Mesendoderm (in vitro differentiated cells): Measurements from ENCODE around the gene GRM8.

ENCODE experiments used
- DNase-seq: peaks from one replicate; pipeline ENCODE4 v3.0.0; 2013
- H2AK5ac ChIP-seq: 2 replicates; pipeline ENCODE4 v1.6.1; 2013; ENCODE audit warnings: low read length, inconsistent platforms
- H2BK120ac ChIP-seq: 2 replicates; pipeline ENCODE4 v1.6.1; 2013; ENCODE audit warnings: low read depth, mild to moderate bottlenecking, low read length, moderate library complexity, mixed read lengths
- H2BK15ac ChIP-seq: replicated peaks from 2 replicates; pipeline ENCODE4 v1.6.1; 2013; ENCODE audit warnings: low read depth, mild to moderate bottlenecking, moderate library complexity
- H2BK5ac ChIP-seq: 2 replicates; pipeline ENCODE4 v1.6.1; 2013; ENCODE audit warnings: low read length, inconsistent platforms
- H3K18ac ChIP-seq: 2 replicates; pipeline ENCODE4 v1.6.1; 2013; ENCODE audit warnings: mild to moderate bottlenecking, low read length, mixed read lengths
- H3K23ac ChIP-seq: one replicate; pipeline ENCODE4 v1.6.1; 2013; ENCODE audit warnings: low read length
- H3K27ac ChIP-seq: 2 replicates; pipeline ENCODE4 v1.5.1; 2013; ENCODE audit warnings: low read depth, mild to moderate bottlenecking, inconsistent platforms, low read length, moderate library complexity
- H3K27me3 ChIP-seq: 2 replicates; pipeline ENCODE4 v1.6.1; 2013; ENCODE audit warnings: low read length, control low read depth, mild to moderate bottlenecking, inconsistent platforms; ENCODE audit not compliant: insufficient read depth, poor library complexity
- H3K36me3 ChIP-seq: 2 replicates; pipeline ENCODE4 v1.6.1; 2013; ENCODE audit warnings: low read length, inconsistent platforms; ENCODE audit not compliant: control insufficient read depth, insufficient read depth
- H3K4ac ChIP-seq: one replicate; pipeline ENCODE4 v1.6.1; 2013; ENCODE audit warnings: low read depth, mild to moderate bottlenecking, low read length, moderate library complexity
- H3K4me1 ChIP-seq: 2 replicates; pipeline ENCODE4 v1.6.1; 2013; ENCODE audit warnings: low read depth, low read length, inconsistent platforms; ENCODE audit not compliant: control insufficient read depth
- H3K4me2 ChIP-seq: 2 replicates; pipeline ENCODE4 v1.6.1; 2013; ENCODE audit warnings: low read length
- H3K4me3 ChIP-seq: 2 replicates; pipeline ENCODE4 v1.5.1; 2013; ENCODE audit warnings: mild to moderate bottlenecking, low read length
- H3K56ac ChIP-seq: one replicate; pipeline ENCODE4 v1.6.1; 2013; ENCODE audit warnings: low read length
- H3K79me1 ChIP-seq: 2 replicates; pipeline ENCODE4 v1.6.1; 2013; ENCODE audit warnings: low read length, inconsistent platforms
- H3K79me2 ChIP-seq: 2 replicates; pipeline ENCODE4 v1.6.1; 2013; ENCODE audit warnings: mild to moderate bottlenecking, low read length; ENCODE audit not compliant: control insufficient read depth, insufficient read depth
- H3K9ac ChIP-seq: 2 replicates; pipeline ENCODE4 v1.6.1; 2013; ENCODE audit warnings: low read length, inconsistent platforms
- H4K5ac ChIP-seq: one replicate; pipeline ENCODE4 v1.6.1; 2013; ENCODE audit warnings: low read length
- H4K8ac ChIP-seq: one replicate; pipeline ENCODE4 v1.6.1; 2013; ENCODE audit warnings: low read depth, mild to moderate bottlenecking, control low read depth, low read length, moderate library complexity
- WGBS: extraction: QIAGEN DNeasy Blood & Tissue Kit; methylation state at CpG from one replicate; pipeline ENCODE4 v1.1.7; 2013; ENCODE audit warnings: low lambda C conversion rate, missing lambda C conversion rate; ENCODE audit not compliant: insufficient coverage; ENCODE audit errors: extremely low coverage; 5-methylcytosine and 5-hydroxymethylcytosine counted together

GRM8 gene

GRCh38 chr7:127059475-127059874 lies 193.3 kb downstream of the GRM8 start:
- H2AK5ac ChIP-seq, result no peak overlapping the region
- H4K5ac ChIP-seq, result no peak overlapping the region
- no peak overlapping the region for H2BK120ac ChIP-seq
- no peaks in the 10 kb centered on the region for H3K4me1 ChIP-seq
- H3K27ac ChIP-seq, result no peak overlapping the region
- H4K8ac ChIP-seq, result no peak overlapping the region
- no CpG with 5 or more reads among the region's 6 CpGs for WGBS
- no peaks in the 10 kb centered on the region for H3K79me2 ChIP-seq
- H3K9ac ChIP-seq, result no peak overlapping the region
- H3K4me2 ChIP-seq, result no peak overlapping the region
- no peak overlapping the region for H3K23ac ChIP-seq
- DNase-seq, result no peak
- no peak overlapping the region for H2BK5ac ChIP-seq
- H3K18ac ChIP-seq, result no peak overlapping the region
- no peaks in the 10 kb centered on the region for H3K36me3 ChIP-seq
- no peak overlapping the region for H3K4ac ChIP-seq
- H3K4me3 ChIP-seq, result no peak overlapping the region
- no peaks in the 10 kb centered on the region for H3K27me3 ChIP-seq
- H3K56ac ChIP-seq, result no peak overlapping the region
- H3K79me1 ChIP-seq, result no peaks in the 10 kb centered on the region
- no peak overlapping the region for H2BK15ac ChIP-seq

- DNase-seq, result no peak
- H4K5ac ChIP-seq, result no peak overlapping the region
- H4K8ac ChIP-seq, result no peak overlapping the region
- no CpG with 5 or more reads among the region's 9 CpGs for WGBS
- no peak overlapping the region for H2AK5ac ChIP-seq
- H2BK15ac ChIP-seq, result no peak overlapping the region
- H3K4ac ChIP-seq, result no peak overlapping the region
- no peak overlapping the region for H3K4me2 ChIP-seq
- no peaks in the 10 kb centered on the region for H3K4me1 ChIP-seq
- no peak overlapping the region for H3K23ac ChIP-seq
- H3K79me1 ChIP-seq, result no peaks in the 10 kb centered on the region
- H2BK5ac ChIP-seq, result no peak overlapping the region
- H3K79me2 ChIP-seq, result no peaks in the 10 kb centered on the region
- no peak overlapping the region for H3K4me3 ChIP-seq
- no peak overlapping the region for H3K56ac ChIP-seq
- H3K27ac ChIP-seq, result no peak overlapping the region
- no peaks in the 10 kb centered on the region for H3K36me3 ChIP-seq
- H3K18ac ChIP-seq, result no peak overlapping the region
- H3K27me3 ChIP-seq, result no peaks in the 10 kb centered on the region
- H2BK120ac ChIP-seq, result no peak overlapping the region
- H3K9ac ChIP-seq, result no peak overlapping the region
These were observed 194.8 kb downstream of the GRM8 start for GRCh38 chr7:127057918-127058317.

GRCh38 chr7:127056202-127056601 lies 196.5 kb downstream of the GRM8 start:
- H3K23ac ChIP-seq, result no peak overlapping the region
- no peak for DNase-seq

GRCh38 chr7:127047521-127047920 lies 205.2 kb downstream of the GRM8 start:
- Histone ChIP-seq H3K36me3 (no peaks in the 10 kb centered on the region), H3K27ac (no peak overlapping the region), H2AK5ac (no peak overlapping the region), H3K18ac (no peak overlapping the region), H3K79me1 (no peaks in the 10 kb centered on the region), H3K56ac (no peak overlapping the region), H2BK5ac (no peak overlapping the region), H3K4me1 (no peaks in the 10 kb centered on the region), H3K79me2 (no peaks in the 10 kb centered on the region), H2BK120ac (no peak overlapping the region), H3K4me3 (no peak overlapping the region), H4K5ac (no peak overlapping the region), H3K27me3 (no peaks in the 10 kb centered on the region), H4K8ac (no peak overlapping the region), H3K23ac (no peak overlapping the region), H3K4ac (no peak overlapping the region), H2BK15ac (no peak overlapping the region), H3K9ac (no peak overlapping the region), H3K4me2 (no peak overlapping the region)
- no peak for DNase-seq

More at GRCh38 chr7:127056202-127056601, 196.5 kb downstream of the GRM8 start:
- H3K4me3 ChIP-seq, result no peak overlapping the region
- H3K9ac ChIP-seq, result no peak overlapping the region
- no peak overlapping the region for H3K18ac ChIP-seq
- no peak overlapping the region for H3K27ac ChIP-seq
- H4K5ac ChIP-seq, result no peak overlapping the region
- no peak overlapping the region for H3K4me2 ChIP-seq
- H3K4ac ChIP-seq, result no peak overlapping the region
- H3K79me2 ChIP-seq, result no peaks in the 10 kb centered on the region
- no peaks in the 10 kb centered on the region for H3K4me1 ChIP-seq
- no peak overlapping the region for H4K8ac ChIP-seq
- H3K79me1 ChIP-seq, result no peaks in the 10 kb centered on the region
- H3K56ac ChIP-seq, result no peak overlapping the region
- H2AK5ac ChIP-seq, result no peak overlapping the region
- H3K27me3 ChIP-seq, result no peaks in the 10 kb centered on the region
- H3K36me3 ChIP-seq, result no peaks in the 10 kb centered on the region
- no peak overlapping the region for H2BK15ac ChIP-seq
- H2BK120ac ChIP-seq, result no peak overlapping the region
- no peak overlapping the region for H2BK5ac ChIP-seq

GRCh38 chr7:127041689-127042452 lies 210.9 kb downstream of the GRM8 start:
- no peak overlapping the region for H4K5ac ChIP-seq

GRCh38 chr7:127040042-127040441 lies 212.7 kb downstream of the GRM8 start:
- DNase-seq, result no peak
- no CpG with 5 or more reads among the region's 2 CpGs for WGBS
- Histone ChIP-seq H2BK120ac (no peak overlapping the region), H2AK5ac (no peak overlapping the region), H3K79me2 (no peaks in the 10 kb centered on the region), H3K4me1 (no peaks in the 10 kb centered on the region), H3K27me3 (no peaks in the 10 kb centered on the region), H3K36me3 (no peaks in the 10 kb centered on the region), H3K79me1 (no peaks in the 10 kb centered on the region), H3K18ac (no peak overlapping the region), H3K56ac (no peak overlapping the region), H3K23ac (no peak overlapping the region), H3K27ac (no peak overlapping the region), H3K4me2 (no peak overlapping the region), H4K8ac (no peak overlapping the region), H2BK15ac (no peak overlapping the region), H3K9ac (no peak overlapping the region), H4K5ac (no peak overlapping the region), H3K4me3 (no peak overlapping the region), H3K4ac (no peak overlapping the region), H2BK5ac (no peak overlapping the region)

More at GRCh38 chr7:127041689-127042452, 210.9 kb downstream of the GRM8 start:
- H4K8ac ChIP-seq, result no peak overlapping the region
- no peak overlapping the region for H2BK5ac ChIP-seq
- 100% methylated on average over 2 of the region's 7 CpGs for WGBS
- H3K79me2 ChIP-seq, result no peaks in the 10 kb centered on the region
- DNase-seq, result no peak
- H2BK15ac ChIP-seq, result no peak overlapping the region
- H3K27ac ChIP-seq, result no peak overlapping the region
- H3K4me3 ChIP-seq, result no peak overlapping the region
- no peak overlapping the region for H3K18ac ChIP-seq
- H3K4ac ChIP-seq, result no peak overlapping the region
- H2BK120ac ChIP-seq, result no peak overlapping the region
- no peak overlapping the region for H3K56ac ChIP-seq
- H3K4me1 ChIP-seq, result no peaks in the 10 kb centered on the region
- H3K9ac ChIP-seq, result no peak overlapping the region
- H3K36me3 ChIP-seq, result no peaks in the 10 kb centered on the region
- H2AK5ac ChIP-seq, result no peak overlapping the region
- no peaks in the 10 kb centered on the region for H3K27me3 ChIP-seq
- H3K4me2 ChIP-seq, result no peak overlapping the region
- H3K23ac ChIP-seq, result no peak overlapping the region
- no peaks in the 10 kb centered on the region for H3K79me1 ChIP-seq
